Measurements from ENCODE around the gene RNF113A. TPM values are rescaled to one million over a fixed set of nuclear protein-coding genes. Genes with fewer than 3 reads are reported as not detected.
A peak's percentile ranks its signal among the peaks of the same experiment; 100 is the strongest.
"Not testable (repeated sequence)": the region's sequence is repeated elsewhere in the genome, so short reads cannot be mapped to it uniquely, and the experiment has no call there.

Gene RNF113A
- total RNA-seq, 6 experiments from 2014 or later, result 12.2 to 17.0 (median 14.9) TPM

DNA sequence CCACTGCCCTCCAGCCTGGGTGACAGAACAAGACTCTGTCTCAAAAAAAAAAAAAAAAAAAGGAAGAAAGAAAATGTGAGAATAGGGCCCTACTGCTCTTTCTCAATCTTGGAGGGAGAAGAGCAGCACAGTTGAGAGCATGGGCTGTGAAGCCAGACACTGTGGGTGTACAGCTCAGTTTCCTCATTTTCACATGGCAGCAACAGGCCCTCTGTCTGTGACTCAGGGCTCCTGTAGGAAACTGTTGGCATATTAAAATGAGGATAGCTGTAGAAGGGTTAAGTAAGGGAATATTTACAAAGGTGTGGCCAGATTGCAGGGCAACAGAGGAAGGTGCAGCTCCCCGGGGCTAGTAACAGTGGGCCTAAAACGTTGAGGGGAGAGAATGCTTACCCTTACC is 27.6 kb upstream of the RNF113A start:
- TF ChIP-seq, protein P1, sequence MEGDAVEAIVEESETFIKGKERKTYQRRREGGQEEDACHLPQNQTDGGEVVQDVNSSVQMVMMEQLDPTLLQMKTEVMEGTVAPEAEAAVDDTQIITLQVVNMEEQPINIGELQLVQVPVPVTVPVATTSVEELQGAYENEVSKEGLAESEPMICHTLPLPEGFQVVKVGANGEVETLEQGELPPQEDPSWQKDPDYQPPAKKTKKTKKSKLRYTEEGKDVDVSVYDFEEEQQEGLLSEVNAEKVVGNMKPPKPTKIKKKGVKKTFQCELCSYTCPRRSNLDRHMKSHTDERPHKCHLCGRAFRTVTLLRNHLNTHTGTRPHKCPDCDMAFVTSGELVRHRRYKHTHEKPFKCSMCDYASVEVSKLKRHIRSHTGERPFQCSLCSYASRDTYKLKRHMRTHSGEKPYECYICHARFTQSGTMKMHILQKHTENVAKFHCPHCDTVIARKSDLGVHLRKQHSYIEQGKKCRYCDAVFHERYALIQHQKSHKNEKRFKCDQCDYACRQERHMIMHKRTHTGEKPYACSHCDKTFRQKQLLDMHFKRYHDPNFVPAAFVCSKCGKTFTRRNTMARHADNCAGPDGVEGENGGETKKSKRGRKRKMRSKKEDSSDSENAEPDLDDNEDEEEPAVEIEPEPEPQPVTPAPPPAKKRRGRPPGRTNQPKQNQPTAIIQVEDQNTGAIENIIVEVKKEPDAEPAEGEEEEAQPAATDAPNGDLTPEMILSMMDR (IDR thresholded peaks at IDR 0.05), result no peak
- H3K9me3 Mint-ChIP-seq, result no peaks in the 10 kb centered on the region
- peaks cover 7% of the 10 kb centered on the region; the same call in 1 of the 2 replicates for H3K27me3 Mint-ChIP-seq (ENCODE audit: insufficient read depth)
- no peaks in the 10 kb centered on the region for H3K36me3 Mint-ChIP-seq (ENCODE audit: low read depth)
- DNase-seq, result no peak
- H3K4me3 Mint-ChIP-seq, result no peak overlapping the region
- H3K27ac Mint-ChIP-seq, result no peak overlapping the region
- H3K4me1 Mint-ChIP-seq (ENCODE audit: low read depth), result no peaks in the 10 kb centered on the region

DNA sequence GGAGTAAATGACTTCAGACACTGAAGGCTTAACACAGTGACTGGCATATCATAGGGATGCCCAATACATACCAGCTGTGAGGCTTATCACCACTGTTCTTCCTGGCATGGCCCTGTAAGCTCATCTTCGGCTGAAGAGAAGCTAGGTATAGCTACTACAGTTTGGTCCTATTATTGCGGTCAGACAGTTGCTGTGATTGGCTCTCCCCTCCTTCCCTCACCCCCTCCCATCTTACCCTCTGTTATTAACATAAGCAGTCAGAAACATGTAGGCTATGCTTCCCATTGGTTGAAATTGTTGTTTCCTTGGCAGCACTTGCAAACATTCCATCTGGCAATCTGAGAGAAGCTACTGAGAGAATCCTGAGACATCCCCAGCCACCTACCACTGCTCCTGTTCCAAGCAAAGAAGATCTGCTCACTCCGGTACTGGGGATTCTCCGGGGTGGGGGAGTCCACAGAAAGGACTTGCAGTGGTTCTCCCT is 24.4 kb upstream of the RNF113A start, which contains the start of gene AKAP14:
Gene AKAP14 (plus strand): TSS at position 51 of the 484 bp plus-strand sequence. CDS start 7,331 bp downstream, outside the sequence.
- Mint-ChIP-seq H3K4me1 (ENCODE audit: low read depth) (no peaks in the 10 kb centered on the region), H3K27me3 (ENCODE audit: insufficient read depth) (peaks cover 7% of the 10 kb centered on the region), H3K9me3 (no peaks in the 10 kb centered on the region), H3K27ac (no peak within 1 kb of the TSS), H3K36me3 (ENCODE audit: low read depth) (no peaks in the 10 kb centered on the region), H3K4me3 (no peak within 1 kb of the TSS)
- TF ChIP-seq, protein P1 (IDR thresholded peaks at IDR 0.05), result no peak
- DNase-seq, result peak; percentile 6

DNA sequence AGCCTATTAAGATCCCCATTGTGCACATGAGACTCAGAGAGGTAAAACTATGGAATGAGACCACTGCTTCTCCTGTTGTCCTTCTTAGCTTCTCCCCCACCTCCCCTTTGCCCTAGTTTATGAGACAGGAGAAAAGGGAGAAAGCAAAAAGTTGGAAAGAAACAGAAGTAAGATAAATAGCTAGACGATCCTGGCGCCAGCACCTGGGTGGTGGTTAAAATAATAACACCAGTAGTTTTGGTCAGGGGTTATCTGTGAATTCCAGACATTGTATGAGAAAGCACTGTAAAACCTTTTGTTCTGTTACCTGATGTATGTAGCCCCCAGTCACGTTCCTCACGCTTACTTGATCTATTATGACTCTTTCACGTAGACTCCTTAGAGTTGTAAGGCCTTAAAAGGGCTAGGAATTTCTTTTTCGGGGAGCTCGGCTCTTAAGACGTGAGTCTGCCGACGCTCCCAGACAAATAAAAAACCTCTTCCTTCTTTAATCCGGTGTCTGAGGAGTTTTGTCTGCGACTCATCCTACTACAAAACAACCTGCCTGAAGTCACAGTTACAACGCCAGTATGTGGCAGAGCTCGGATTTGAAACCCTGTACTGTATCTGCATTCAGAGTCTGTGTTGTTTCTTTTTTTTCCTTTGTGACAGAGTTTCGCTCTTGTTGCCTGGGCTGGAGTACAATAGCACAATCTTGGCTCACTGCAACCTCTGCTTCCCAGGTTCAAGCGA is 20.6 kb upstream of the RNF113A start:
- H3K9me3 Mint-ChIP-seq; H3K27me3 Mint-ChIP-seq (ENCODE audit: insufficient read depth); H3K36me3 Mint-ChIP-seq (ENCODE audit: low read depth); DNase-seq; H3K4me1 Mint-ChIP-seq (ENCODE audit: low read depth); H3K4me3 Mint-ChIP-seq; H3K27ac Mint-ChIP-seq: not testable (repeated sequence)

DNA sequence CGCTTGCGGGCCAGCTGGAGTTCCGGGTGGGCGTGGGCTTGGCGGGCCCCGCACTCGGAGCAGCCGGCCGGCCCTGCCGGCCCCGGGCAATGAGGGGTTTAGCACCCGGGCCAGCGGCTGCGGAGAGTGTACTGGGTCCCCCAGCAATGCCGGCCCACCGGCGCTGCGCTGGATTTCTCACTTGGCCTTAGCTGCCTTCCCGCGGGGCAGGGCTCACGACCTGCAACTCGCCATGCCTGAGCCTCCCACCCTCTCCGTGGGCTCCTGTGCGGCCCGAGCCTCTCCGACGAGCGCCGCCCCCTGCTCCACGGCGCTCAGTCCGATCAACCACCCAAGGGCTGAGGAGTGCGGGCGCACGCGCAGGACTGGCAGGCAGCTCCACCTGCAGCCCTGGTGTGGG is 19.1 kb upstream of the RNF113A start:
- H3K27ac Mint-ChIP-seq; H3K4me3 Mint-ChIP-seq; H3K27me3 Mint-ChIP-seq (ENCODE audit: insufficient read depth); H3K4me1 Mint-ChIP-seq (ENCODE audit: low read depth); DNase-seq; H3K9me3 Mint-ChIP-seq; H3K36me3 Mint-ChIP-seq (ENCODE audit: low read depth): not testable (repeated sequence)

DNA sequence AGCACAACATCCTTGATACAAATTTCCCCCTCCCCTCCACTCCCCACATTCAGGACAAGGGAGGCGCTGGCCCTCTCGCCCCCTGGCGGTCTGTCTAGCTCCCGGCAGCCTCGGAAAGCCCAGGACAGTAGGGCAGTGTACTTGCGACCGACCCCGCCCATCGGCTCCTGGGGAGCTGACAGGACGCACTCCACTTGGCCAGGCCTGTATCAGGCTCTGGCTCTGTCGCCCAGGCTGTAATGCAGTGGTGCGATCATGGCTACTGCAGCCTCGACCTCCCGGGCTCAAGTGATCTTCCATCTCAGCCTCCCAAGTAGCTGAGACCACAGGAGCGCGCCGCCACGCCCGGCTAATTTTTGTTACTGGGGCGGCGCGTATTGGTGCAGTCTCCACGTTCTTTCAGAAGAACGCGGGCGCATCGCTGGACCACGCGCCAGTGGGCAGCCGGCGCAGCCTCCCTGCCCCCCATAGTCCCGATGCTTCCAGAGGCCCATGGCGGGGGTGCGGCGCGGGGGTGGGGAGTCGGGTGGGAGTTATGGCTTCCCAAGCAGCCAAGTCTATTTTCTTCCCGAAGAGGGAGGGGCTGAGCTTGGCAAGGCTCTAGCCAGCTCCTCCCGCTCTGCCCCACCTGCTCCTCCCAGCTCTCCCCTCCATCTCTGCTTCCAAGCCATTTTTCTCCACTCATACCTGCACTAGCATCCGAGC is 16.3 kb upstream of the RNF113A start:
- Mint-ChIP-seq H3K9me3 (no peaks in the 10 kb centered on the region), H3K4me3 (peak overlapping the region; percentile 51), H3K36me3 (ENCODE audit: low read depth) (no peaks in the 10 kb centered on the region), H3K4me1 (ENCODE audit: low read depth) (no peaks in the 10 kb centered on the region), H3K27me3 (ENCODE audit: insufficient read depth) (no peaks in the 10 kb centered on the region; the same call in 1 of the 2 replicates), H3K27ac (no peak overlapping the region)
- DNase-seq, result peak; percentile 43
- TF ChIP-seq, protein P1 (IDR thresholded peaks at IDR 0.05), result peak; percentile 74

DNA sequence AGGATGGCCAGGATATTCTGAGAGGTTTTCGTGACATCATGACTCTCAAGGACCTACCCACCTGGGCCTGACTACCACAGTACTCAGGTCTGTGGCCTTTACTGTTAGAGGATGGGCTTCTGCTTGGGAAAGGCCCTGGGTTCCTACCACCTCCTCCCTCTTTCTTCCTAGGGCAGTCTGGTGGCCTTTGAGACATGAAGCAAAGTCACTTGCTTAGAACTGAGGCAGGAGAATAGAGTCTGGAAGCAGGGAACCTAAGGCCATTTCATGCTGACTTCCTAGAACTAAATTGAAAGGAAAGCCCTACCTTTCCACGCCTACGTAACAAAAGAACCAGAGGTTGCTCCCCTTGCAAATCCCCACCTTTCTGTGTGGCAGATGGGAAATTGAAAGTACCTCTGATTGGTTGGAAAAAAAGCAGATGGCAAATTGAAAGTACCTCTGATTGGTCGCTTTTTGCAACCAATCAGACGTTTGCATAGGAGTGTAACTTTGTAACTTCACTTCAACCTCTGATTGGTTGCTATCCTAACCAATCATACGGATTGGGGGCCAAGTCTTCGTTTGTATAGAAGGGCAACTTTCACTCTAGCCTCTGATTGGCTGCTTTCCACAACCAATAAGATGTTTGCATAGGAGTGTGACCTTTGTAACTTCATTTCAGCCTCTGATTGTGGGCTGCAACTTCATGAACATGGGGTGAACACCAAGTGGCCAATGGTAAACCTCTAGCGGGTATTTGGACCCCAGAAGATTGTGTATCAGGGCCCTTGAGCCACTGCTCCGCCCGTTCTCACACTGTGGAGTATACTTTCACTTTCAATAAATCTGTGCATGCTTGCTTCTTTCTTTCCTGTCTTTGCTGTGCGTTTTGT is 14.3 kb upstream of the RNF113A start:
- Mint-ChIP-seq H3K4me3 (no peak overlapping the region), H3K9me3 (no peaks in the 10 kb centered on the region), H3K36me3 (ENCODE audit: low read depth) (no peaks in the 10 kb centered on the region), H3K27ac (no peak overlapping the region), H3K27me3 (ENCODE audit: insufficient read depth) (no peaks in the 10 kb centered on the region), H3K4me1 (ENCODE audit: low read depth) (peaks cover under 1% of the 10 kb centered on the region)
- peak; percentile 14 for DNase-seq
- TF ChIP-seq, protein P1 (IDR thresholded peaks at IDR 0.05), result no peak

All from HFFc6 (cell line).